OCI-LY7 (cell line): ENCODE measurements around the gene RANBP6.

Experiments
- EZH2phosphoT487 ChIP-seq: fragments of 200-600 bp; sonication (generic); IDR thresholded peaks from 2 replicates; pipeline ENCODE4 v1.6.1; 2018; ENCODE audit warnings: low read depth, borderline replicate concordance, mild to moderate bottlenecking, mixed run types, antibody characterized with exemption, low read length, moderate library complexity, mixed read lengths
- TF ChIP-seq, protein P1 (sequence below): fragments of 200-600 bp; sonication (generic); conservative IDR thresholded peaks from 2 replicates; pipeline ENCODE4 v1.5.1; 2014; ENCODE audit warnings: mild to moderate bottlenecking, antibody characterized with exemption, low read length, moderate library complexity, mixed read lengths

DNA sequence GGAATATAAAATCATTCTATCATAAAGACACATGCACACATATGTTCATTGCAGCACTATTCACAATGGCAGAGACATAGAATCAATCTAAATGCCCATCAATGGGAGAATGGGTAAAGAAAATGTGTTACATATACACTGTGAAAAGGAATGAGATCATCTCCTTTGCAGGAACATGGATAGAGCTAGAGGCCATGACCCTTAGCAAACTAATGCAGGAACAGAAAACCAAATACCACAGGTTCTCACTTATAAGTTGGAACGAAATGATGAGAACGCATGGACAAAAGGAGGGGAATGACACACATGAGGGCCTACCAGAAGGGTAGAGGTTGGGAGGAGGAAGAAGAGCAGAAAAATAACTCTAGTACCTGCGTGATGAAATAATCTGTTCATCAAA, 21.0 kb upstream of the RANBP6 start:
- TF ChIP-seq, protein P1, sequence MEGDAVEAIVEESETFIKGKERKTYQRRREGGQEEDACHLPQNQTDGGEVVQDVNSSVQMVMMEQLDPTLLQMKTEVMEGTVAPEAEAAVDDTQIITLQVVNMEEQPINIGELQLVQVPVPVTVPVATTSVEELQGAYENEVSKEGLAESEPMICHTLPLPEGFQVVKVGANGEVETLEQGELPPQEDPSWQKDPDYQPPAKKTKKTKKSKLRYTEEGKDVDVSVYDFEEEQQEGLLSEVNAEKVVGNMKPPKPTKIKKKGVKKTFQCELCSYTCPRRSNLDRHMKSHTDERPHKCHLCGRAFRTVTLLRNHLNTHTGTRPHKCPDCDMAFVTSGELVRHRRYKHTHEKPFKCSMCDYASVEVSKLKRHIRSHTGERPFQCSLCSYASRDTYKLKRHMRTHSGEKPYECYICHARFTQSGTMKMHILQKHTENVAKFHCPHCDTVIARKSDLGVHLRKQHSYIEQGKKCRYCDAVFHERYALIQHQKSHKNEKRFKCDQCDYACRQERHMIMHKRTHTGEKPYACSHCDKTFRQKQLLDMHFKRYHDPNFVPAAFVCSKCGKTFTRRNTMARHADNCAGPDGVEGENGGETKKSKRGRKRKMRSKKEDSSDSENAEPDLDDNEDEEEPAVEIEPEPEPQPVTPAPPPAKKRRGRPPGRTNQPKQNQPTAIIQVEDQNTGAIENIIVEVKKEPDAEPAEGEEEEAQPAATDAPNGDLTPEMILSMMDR, result no peak
- no peak for TF ChIP-seq EZH2phosphoT487
